GM12891 (cell line): Measurements from ENCODE around the gene PDHX.

Source experiments
- DNase-seq: peaks from one replicate; pipeline ENCODE4 v3.0.0; 2011; ENCODE audit warnings: low spot score; ENCODE audit not compliant: insufficient read length
- FAIRE-seq: peaks from 2 replicates; lab custom pipeline; 2011; peaks lifted over from hg19 to GRCh38; lab: Jason Lieb, UNC
- PAX5 ChIP-seq: IDR thresholded peaks from 2 replicates; pipeline ENCODE4 v1.6.1; 2011; ENCODE audit warnings: low read length, moderate library complexity, mild to moderate bottlenecking; ENCODE audit not compliant: insufficient read depth, severe bottlenecking
- POLR2A ChIP-seq: IDR thresholded peaks from 2 replicates; pipeline ENCODE4 v1.6.1; 2011; ENCODE audit warnings: low read depth, low read length, control low read depth
- POLR2AphosphoS5 ChIP-seq: IDR thresholded peaks from 2 replicates; pipeline ENCODE4 v1.6.1; 2011; ENCODE audit warnings: low read depth, low read length, control low read depth
- POU2F2 ChIP-seq: IDR thresholded peaks from 2 replicates; pipeline ENCODE4 v1.6.1; 2011; ENCODE audit warnings: low read depth, mild to moderate bottlenecking, control low read depth, low read length, moderate library complexity
- SPI1 ChIP-seq: IDR thresholded peaks from 2 replicates; pipeline ENCODE4 v1.6.1; 2011; ENCODE audit warnings: low read depth, low read length, control low read depth
- TAF1 ChIP-seq: IDR thresholded peaks from 2 replicates; pipeline ENCODE4 v1.6.1; 2011; ENCODE audit warnings: low read depth, low read length, control low read depth

The PDHX gene

GRCh38 chr11:35039076-35039475 is 122.7 kb downstream of the PDHX start:
- TF ChIP-seq POU2F2 (no peak), TAF1 (no peak), POLR2A (no peak), POLR2AphosphoS5 (no peak), SPI1 (no peak), PAX5 (no peak)
- DNase-seq (no peak), FAIRE-seq (no peak)

DNA sequence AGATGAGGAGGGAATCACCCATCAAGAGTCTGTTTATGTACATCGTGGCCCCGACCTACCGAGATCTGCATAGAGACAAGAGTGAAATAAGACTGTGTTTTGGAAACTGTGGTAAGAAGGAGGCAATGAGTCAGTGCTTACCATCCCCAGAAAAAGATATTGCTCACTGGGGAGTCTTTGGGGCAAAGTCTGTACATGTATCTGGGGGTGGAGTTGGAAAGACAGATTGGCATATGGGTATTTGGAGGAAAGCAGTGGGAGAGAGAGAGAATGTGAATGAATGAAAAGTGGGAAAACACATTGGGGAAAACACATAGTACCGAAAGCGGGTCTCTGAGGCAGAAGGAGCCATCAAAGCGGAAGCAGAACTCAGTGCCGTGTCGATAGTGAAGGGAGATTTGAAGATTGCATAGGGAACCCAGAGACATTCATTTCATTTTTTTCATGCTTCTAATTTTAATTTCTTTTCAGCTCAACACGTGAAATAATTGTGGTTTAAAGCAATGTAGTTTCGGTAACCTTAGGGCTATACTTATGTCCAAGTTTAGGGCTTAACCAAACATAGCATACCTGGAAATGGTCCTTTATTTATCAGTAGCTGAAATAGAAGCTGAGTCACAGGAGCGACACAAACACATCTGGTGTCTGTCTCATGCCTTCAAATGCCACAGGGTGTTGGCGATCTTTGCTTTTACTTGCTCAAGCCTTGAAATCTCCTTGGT is 124.0 kb downstream of the PDHX start:
- no peak for DNase-seq
- TF ChIP-seq TAF1: no peak; the same call in 1 of the 2 replicates
- TF ChIP-seq POU2F2: peak; percentile 57; the same call in 1 of the 2 replicates
- TF ChIP-seq POLR2A: no peak
- no peak for TF ChIP-seq POLR2AphosphoS5
- TF ChIP-seq PAX5: no peak
- TF ChIP-seq SPI1: peak; percentile 61; the same call in 1 of the 2 replicates
- FAIRE-seq: peak; percentile 90

GRCh38 chr11:35041070-35041554 is 124.7 kb downstream of the PDHX start:
- DNase-seq: no peak
- no peak for FAIRE-seq
- TF ChIP-seq SPI1: peak; percentile 29
- no peak for TF ChIP-seq POLR2A

DNA sequence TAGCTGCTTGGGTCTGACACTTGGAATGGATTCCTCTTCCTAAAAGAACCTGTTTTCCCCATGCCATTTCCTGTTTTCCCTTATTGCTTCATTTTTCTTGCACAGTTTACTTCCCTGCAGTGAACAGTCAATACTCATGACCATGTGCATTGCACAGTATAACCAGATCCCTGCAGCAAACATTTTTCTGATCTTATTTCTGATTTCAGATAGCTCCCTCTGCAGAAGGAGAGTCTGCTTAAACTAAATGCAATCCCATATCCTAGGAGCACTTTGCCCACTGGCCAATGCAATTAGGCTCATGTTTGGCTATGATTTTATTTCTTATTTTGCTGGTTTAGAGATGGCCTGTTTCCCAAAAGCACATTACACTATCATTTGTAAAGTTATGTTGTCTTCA is 125.8 kb downstream of the PDHX start:
- no peak for FAIRE-seq

DNA sequence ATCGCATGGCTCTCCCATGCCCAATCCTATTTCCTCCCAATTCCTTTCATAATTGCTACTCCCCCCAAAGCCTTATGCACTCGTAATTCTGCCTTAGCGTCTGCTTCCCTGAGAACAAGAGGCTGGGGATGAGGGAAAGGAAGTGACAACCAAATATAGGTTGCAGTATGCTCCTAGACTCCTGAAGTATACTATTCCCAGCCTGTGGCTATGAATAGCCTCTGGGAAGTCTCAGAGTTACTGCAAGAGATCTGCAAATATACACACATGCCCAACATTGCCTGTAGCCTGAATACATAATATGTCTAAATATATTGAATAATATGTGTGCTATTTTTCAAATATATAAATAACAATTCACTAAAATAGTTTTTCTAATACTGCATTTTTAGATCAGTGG is 126.5 kb downstream of the PDHX start:
- TF ChIP-seq TAF1: no peak
- no peak for TF ChIP-seq SPI1
- TF ChIP-seq POU2F2: no peak
- TF ChIP-seq PAX5: no peak
- TF ChIP-seq POLR2A: no peak
- TF ChIP-seq POLR2AphosphoS5: no peak
- FAIRE-seq (no peak), DNase-seq (no peak)

More for the DNA sequence above, 125.8 kb downstream of the PDHX start:
- TF ChIP-seq POLR2A (no peak), POU2F2 (no peak), TAF1 (no peak), SPI1 (no peak), PAX5 (no peak), POLR2AphosphoS5 (no peak)
- no peak for DNase-seq

GRCh38 chr11:35043936-35044335 is 127.5 kb downstream of the PDHX start:
- no peak for TF ChIP-seq PAX5
- TF ChIP-seq TAF1: no peak
- TF ChIP-seq POLR2A: no peak
- no peak for TF ChIP-seq POLR2AphosphoS5
- TF ChIP-seq SPI1: no peak
- TF ChIP-seq POU2F2: no peak
- peak; percentile 60 for FAIRE-seq
- no peak for DNase-seq

GRCh38 chr11:35045236-35045820 is 128.9 kb downstream of the PDHX start:
- DNase-seq: no peak
- FAIRE-seq: peak; percentile 81
- TF ChIP-seq SPI1 (peak; percentile 41; the same call in 1 of the 2 replicates), PAX5 (no peak)
